Colonic mucosa (tissue), 4 donors: ENCODE results near the gene MTA3. TPM values are rescaled to one million over a fixed set of nuclear protein-coding genes. Genes with fewer than 3 reads are reported as not detected.

Experiments
- DNase-seq: peaks from one replicate; pipeline ENCODE4 v3.0.0-alpha.2; 2020
- H3K27ac ChIP-seq: fragments of 200-600 bp; one replicate; pipeline ENCODE4 v1.8.0; 2021
- H3K27me3 ChIP-seq: fragments of 200-600 bp; one replicate; pipeline ENCODE4 v1.8.0; 2021
- H3K36me3 ChIP-seq: fragments of 200-600 bp; one replicate; pipeline ENCODE4 v1.8.0; 2021
- H3K4me1 ChIP-seq: fragments of 200-600 bp; one replicate; pipeline ENCODE4 v1.8.0; 2021; ENCODE audit warnings: mild to moderate bottlenecking
- H3K4me3 ChIP-seq: fragments of 200-600 bp; one replicate; pipeline ENCODE4 v1.8.0; 2021
- H3K9ac ChIP-seq, 2 donors: one replicate each; pipeline ENCODE4 v1.7.0; 2013; ENCODE audit warnings: control low read depth in 2 of 2, low read depth in 2 of 2, low read length in 2 of 2
- H3K9me3 ChIP-seq: fragments of 200-600 bp; one replicate; pipeline ENCODE4 v1.8.0; 2021
- intact Hi-C: fragments of 100-400 bp; cut with DNase I; formaldehyde crosslinking; loops from one replicate; pipeline ENCODE4 v1.14.1; 2022
- total RNA-seq, 2 donors: library from RNA; stranded (reverse); fragmentation: NEBNext Ultra II Directional in 1 of 2; extraction: Animal tissue kit (Norgen Biotek cat#: 25700) in 1 of 2; gene quantifications; one replicate each; pipeline ENCODE4 v1.2.1, GENCODE V29; 2021
- TF ChIP-seq, protein P1 (sequence below): fragments of 200-600 bp; IDR thresholded peaks from one replicate; pipeline ENCODE4 v1.8.0; 2022; ENCODE audit warnings: antibody characterized with exemption, mild to moderate bottlenecking
- donor health status: healthy.
- donor health status: DM: no; HTN: no; CAD: no.
- donor health status: DM: no; HTN: no; CAD: no.

Gene MTA3
- total RNA-seq, 2 donors from 2014 or later = 41.4 to 46.2 TPM

- Histone ChIP-seq H3K36me3 (no peaks in the 10 kb centered on the region), H3K4me3 (no peak overlapping the region), H3K27ac (no peak overlapping the region), H3K4me1 (no peaks in the 10 kb centered on the region), H3K27me3 (no peaks in the 10 kb centered on the region), H3K9me3 (no peaks in the 10 kb centered on the region), H3K9ac (no peak overlapping the region)
- no peak for DNase-seq
- intact Hi-C loops = no loop called here
- TF ChIP-seq, protein P1, sequence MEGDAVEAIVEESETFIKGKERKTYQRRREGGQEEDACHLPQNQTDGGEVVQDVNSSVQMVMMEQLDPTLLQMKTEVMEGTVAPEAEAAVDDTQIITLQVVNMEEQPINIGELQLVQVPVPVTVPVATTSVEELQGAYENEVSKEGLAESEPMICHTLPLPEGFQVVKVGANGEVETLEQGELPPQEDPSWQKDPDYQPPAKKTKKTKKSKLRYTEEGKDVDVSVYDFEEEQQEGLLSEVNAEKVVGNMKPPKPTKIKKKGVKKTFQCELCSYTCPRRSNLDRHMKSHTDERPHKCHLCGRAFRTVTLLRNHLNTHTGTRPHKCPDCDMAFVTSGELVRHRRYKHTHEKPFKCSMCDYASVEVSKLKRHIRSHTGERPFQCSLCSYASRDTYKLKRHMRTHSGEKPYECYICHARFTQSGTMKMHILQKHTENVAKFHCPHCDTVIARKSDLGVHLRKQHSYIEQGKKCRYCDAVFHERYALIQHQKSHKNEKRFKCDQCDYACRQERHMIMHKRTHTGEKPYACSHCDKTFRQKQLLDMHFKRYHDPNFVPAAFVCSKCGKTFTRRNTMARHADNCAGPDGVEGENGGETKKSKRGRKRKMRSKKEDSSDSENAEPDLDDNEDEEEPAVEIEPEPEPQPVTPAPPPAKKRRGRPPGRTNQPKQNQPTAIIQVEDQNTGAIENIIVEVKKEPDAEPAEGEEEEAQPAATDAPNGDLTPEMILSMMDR = no peak
These were observed 219.5 kb downstream of the MTA3 start for GRCh38 chr2:42787788-42788477.

DNA sequence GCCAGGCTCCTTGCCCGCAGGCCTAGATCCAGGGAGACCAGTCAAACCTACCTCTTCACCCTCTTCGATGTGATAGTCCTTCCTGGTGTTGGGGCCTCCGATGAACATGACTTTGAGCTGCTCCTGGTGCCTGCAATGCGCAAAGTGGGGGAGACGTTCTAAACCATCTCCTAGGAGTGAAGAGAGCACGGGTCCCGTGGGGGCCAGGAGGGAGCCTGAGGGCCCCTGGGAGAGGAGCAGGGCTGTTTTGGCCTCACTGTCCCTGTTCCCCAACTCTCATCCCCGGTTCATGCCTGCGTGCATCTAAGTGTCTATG, 220.0 kb downstream of the MTA3 start:
- DNase-seq = no peak
- Histone ChIP-seq H3K9ac (no peak overlapping the region), H3K4me1 (no peaks in the 10 kb centered on the region), H3K27me3 (no peaks in the 10 kb centered on the region), H3K4me3 (no peak overlapping the region), H3K36me3 (no peaks in the 10 kb centered on the region), H3K9me3 (no peaks in the 10 kb centered on the region), H3K27ac (no peak overlapping the region)
- TF ChIP-seq, protein P1 = no peak
- intact Hi-C loops = no loop called here

- no peak overlapping the region for H3K4me3 ChIP-seq
- no peak for DNase-seq
- no peaks in the 10 kb centered on the region for H3K27me3 ChIP-seq
- intact Hi-C loops = no loop called here
- no peak overlapping the region for H3K9ac ChIP-seq
- no peaks in the 10 kb centered on the region for H3K4me1 ChIP-seq
- TF ChIP-seq, protein P1 = no peak
- no peaks in the 10 kb centered on the region for H3K36me3 ChIP-seq
- no peak overlapping the region for H3K27ac ChIP-seq
- no peaks in the 10 kb centered on the region for H3K9me3 ChIP-seq
These were observed 220.4 kb downstream of the MTA3 start for GRCh38 chr2:42788882-42789281.

DNA sequence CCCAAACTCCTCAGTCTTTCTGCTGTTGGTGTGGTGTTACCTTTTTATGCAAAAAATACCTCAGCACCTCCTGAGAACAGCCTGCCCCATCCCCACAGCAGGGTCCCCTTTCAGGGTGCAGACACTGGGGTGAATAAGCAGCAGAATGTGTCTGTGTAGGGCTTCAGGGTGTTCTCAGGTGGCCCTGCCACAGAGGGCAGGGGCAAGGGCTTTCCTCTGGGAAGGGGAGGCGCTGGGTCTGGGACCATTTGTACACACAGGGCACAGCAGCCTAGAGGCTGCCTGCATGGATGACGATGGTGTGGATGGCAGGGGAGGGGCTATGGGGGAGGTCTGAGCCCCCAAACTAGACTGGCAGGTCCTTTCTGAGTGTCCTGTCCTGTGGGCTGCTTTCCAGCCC, 221.3 kb downstream of the MTA3 start:
- no peak for DNase-seq
- TF ChIP-seq, protein P1 = no peak
- peak overlapping the region in 1 of 2 donors; percentile 30 for H3K9ac ChIP-seq
- intact Hi-C loops = no loop called here
- no peak overlapping the region for H3K27ac ChIP-seq
- no peaks in the 10 kb centered on the region for H3K36me3 ChIP-seq
- H3K4me1 ChIP-seq = no peaks in the 10 kb centered on the region
- no peaks in the 10 kb centered on the region for H3K27me3 ChIP-seq
- H3K4me3 ChIP-seq = no peak overlapping the region
- no peaks in the 10 kb centered on the region for H3K9me3 ChIP-seq

DNA sequence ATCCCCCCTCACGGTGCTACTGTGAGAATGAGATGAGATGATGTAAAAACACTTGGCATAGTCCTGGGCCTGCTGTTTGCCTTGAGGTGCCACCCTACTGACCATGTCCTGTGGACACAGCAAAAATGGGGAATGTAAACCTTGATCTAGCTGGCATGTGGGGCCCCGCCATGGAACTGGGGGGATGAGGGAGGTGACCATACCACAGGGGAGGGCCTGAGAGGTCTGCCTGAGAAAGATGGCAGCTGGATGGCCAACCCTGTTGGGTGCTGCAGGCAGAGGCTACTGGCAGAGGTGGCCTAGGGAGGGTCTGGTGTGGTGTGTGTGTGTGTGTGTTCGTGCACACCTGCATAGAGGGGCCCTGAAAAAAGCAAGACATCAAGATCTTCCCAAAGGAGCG, 223.2 kb downstream of the MTA3 start:
- Histone ChIP-seq H3K9me3 (no peaks in the 10 kb centered on the region), H3K9ac (peak overlapping the region in 1 of 2 donors; percentile 82), H3K27me3 (no peaks in the 10 kb centered on the region), H3K4me3 (peak overlapping the region; percentile 59), H3K4me1 (no peaks in the 10 kb centered on the region), H3K27ac (peak overlapping the region; percentile 87), H3K36me3 (no peaks in the 10 kb centered on the region)
- TF ChIP-seq, protein P1 = no peak
- no peak for DNase-seq
- intact Hi-C loops = no loop called here
